GM21717 (cell line): ENCODE results near the gene P2RX4.
"Not testable (repeated sequence)": the region's sequence is repeated elsewhere in the genome, so short reads cannot be mapped to it uniquely, and the experiment has no call there.

Source experiments
- ATAC-seq: cut with Tn5 transposase; IDR thresholded peaks from one replicate; pipeline ENCODE4 v1.9.1; 2021; ENCODE audit warnings: mild to moderate bottlenecking, moderate library complexity; ENCODE audit not compliant: unreplicated experiment

Gene P2RX4

DNA sequence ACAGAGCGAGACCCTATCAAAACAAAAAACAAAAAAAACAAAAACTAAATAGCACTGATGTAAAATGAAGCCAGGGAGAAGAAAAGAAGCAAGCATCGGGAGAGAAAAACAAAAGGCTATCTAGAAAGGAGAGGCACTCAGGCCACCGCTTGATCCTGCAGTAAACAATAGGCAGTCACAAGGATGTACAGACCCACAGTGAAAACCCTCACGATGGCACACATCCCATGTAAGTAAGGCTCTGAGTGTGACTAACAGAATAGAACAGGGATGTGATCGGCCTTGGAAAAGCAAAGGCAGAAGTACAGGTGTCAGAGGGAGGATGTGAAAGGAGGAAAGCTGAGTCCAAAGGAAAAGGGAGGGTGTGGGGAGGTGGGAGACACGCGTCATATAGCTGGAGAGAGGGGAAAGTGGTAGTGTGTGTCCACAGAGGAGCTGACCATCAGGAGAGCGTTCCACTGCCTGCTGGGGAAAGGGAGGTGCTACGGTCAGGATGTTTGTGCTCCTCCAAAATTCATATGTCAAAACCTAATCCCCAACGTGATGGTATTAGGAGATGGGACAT is 55.1 kb downstream of the P2RX4 start:
- ATAC-seq = no peak

DNA sequence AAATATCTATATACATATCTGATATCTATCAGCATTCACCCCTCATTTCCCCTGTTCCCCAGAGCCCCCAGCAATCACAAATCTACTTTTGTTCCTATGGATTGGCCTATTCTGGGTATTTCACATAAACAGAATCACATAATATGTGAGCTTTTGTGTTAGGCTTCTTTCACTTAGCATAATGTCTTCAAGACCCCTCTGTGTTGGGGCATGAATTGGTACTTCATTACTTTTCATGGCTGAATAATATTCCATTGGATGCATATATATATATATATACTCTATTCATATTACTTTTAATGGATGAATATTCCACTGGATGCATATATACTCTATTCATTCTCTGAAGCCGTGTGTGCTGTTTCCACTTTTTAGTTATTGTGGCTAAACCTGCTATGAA is 57.9 kb downstream of the P2RX4 start:
- no peak for ATAC-seq

DNA sequence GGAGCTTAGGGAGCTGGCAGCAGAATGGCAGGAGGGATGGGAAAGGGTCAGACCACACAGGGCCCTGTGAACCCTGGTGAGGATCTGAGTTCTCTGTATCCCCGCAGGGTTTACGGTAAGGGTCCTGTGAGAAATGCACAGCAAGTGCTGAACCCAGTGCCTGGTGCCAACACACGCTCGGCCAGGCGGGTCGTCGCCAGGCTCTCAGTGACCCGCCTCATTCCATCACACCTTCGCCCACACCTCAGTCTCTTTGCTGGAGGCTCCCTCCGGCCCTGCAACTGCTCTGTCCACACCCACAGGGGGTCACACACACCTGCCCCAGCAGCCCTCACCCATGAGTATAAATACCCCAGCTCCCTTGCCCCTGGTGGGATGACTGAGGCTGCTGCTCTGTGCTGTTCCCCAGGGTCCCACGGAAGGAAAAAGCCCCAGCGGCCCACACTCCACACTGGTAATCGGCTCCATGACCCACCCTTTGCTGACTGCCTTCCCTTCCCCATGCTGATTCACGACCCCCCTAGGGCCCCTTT is 63.5 kb downstream of the P2RX4 start:
- no peak for ATAC-seq

DNA sequence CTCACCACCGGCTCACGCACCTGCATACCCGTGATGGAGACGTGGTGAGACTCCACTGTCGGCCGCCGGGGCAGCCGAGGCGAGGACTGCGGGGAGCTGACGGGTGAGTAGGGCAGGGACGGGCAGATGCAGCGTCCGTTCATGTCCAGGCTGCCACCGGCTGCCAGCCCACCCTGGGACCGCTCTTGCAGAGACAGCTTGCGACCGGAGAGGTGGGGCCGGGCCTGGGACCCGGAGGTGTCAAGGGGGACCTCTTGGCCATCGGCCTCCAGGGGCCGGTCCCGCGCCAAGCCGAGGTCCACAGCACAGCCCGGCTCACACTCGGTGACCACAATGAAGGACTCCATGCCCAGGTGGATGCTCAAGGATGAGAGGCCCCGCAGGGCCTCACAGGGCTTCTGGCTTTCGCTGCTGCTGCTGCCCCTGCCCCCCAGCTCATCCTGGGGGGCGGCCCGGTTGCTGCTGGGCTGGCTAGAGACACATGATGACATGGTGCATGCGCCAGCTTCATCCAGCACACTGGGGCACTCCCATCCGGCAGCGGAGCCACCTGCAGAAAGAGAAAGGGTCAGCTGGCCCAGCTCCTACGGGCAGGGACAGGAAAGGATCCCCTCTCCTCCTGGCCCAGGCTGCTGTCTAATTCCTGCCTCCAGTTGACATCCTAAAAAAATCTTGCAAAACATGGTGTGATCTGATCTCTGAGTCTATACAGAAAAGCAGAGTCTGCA is 64.3 kb downstream of the P2RX4 start:
- ATAC-seq = no peak

DNA sequence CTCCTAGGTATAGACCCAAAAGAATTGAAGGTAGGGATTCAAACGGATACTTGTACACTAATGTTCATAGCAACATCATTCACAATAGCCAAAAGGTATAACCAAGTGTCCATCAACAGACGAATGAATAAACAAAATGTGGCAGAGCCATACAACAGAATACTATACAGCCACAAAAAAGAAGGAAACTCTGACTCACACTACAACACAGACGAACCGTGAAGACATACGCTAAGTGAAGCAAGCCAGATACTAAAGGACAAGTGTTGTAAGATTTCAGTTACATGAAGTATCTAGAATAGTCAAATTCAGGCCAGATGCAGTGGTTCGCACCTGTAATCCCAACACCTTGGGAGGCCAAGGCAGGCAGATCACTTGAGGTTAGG is 67.4 kb downstream of the P2RX4 start:
- ATAC-seq = no peak

DNA sequence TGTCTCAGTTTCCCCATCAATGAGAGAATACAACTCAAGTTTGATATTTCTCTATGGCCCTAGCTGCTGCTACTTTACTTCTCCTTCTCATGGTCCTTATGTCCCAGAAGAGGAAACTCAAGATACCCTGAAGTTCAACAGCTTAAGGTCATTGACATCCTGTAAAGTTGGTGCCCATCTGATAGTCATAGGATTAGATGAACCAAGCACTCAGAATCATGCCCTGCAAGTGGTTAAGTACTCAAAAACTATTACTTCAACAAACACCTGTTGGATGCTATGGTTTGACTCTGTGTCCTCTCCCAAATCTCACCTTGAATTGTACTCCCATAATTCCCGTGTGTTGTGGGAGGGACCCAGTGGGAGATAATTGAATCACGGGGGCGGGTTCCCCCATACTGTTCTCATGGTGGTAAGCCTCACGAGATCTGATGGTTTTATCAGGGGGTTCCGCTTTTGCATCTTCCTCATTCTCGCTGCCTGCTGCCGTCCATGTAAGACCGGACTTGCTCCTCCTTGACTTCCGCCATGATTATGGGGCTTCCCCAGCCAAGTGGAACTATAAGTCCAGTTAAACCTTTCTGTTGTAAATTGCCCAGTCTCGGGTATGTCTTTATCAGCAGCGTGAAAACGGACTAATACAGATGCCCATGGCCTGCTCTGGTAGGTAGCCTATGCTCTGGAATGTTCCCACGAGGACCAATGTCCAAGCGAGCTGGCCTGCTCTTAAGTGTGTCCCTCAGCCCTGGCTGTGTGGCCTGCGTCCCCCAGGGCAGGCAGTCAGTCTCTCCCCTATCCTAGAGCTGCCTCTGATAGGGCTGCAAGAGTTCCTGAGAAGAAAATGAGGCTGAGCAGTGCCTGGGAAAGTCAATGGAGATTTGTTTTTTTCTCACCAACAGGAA is 68.5 kb downstream of the P2RX4 start:
- no peak for ATAC-seq

DNA sequence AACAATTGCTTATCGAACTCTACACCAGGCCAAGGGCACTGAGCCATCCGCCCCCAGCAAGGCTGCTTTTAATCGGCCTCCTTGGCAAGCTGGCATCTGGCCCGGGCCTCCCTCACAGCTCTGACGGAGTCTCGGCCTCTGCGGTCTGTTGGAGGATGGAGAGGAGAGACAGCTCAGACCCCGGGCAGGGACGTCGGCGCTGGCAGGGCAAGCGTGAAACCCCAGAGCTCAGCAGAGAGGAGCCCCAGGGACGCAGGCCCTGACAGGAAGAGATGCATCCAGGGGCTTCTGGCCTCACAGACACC is 69.1 kb downstream of the P2RX4 start:
- no peak for ATAC-seq

DNA sequence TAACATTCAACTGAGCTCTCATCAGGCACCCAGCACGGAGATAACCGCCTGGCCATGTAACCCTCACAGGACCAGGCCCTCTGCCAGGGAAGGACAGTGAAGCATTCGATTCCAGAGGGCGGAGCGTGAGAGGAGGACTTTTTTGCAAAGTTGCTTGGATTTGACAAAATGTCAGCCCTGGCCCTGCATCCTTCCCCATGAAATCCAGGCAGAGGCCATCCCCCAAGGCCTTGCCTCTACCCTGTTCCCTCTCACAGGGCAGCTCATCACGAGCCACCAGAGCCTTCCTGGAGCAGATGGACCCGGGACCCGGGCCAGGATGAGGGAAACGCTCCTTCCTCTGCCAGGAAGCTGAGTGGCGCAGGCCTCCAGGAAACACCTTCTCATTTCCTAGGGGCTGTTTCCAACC is 69.6 kb downstream of the P2RX4 start:
- no peak for ATAC-seq

DNA sequence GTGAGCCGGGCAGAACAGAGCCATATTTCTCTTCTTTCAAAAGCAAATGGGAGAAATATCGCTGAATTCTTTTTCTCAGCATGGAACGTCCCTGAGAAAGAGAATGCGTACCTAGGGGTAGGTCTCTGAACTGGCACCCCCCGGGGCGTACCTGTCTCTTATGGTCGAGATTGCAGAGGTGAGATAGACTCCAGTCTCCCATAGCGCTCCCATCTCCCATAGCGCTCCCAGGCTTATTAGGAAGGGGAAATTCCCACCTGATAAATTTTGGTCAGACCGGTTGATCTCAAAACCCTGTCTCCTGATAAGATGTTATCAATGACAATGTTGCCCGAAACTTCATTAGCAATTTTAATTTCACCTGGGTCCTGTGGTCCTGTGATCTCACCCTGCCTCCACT is 70.6 kb downstream of the P2RX4 start:
- ATAC-seq = not testable (repeated sequence)

DNA sequence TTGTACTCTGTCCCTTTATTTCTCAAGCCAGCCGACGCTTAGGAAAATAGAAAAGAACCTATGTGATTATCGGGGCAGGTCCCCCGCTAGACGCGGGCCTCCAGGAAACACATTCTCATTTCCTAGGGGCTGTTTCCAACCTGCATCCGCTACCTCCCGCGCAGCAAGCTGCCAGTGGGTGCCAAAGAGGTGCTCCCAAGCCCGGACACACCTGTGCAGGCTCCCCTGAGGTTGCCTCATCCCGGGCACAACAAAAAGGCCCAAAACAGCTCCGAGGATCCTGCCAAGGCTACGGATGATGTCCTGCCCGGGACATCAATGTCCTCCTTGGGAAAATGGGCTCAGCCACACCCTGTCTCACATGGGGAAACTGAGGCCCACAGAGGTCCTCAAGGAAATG is 71.2 kb downstream of the P2RX4 start:
- not testable (repeated sequence) for ATAC-seq

DNA sequence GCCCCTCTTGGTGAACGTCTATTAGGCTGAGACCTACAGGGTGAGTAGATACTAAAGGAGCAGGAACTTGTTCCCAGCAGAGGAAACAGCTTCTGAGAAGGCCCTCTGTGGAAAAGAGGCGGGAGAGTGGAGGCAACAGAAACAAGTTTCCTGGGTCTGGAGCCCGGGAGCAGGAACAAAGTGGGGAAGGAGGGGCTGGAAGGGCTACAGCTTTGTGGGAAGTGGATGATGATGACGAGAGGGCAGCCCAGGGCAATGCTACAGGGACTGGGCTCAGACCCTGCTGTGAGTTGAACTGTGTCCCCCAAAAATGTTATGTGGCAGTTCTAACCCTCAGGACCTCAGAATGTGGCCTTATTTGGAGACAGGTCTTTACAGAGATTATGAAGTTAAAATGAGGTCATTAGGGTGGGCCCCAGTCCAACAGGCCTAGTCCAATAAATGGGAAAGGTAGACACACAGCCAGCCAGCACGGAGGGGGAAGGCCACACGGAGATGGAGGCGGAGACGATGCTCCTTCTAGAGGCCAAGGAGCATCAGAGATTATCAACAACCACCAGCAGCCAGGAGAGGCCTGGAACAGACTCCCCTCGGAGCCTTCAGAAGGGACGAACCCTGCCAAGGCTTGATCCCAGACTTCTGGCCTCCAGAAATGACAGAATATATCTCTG is 72.3 kb downstream of the P2RX4 start:
- ATAC-seq = no peak

DNA sequence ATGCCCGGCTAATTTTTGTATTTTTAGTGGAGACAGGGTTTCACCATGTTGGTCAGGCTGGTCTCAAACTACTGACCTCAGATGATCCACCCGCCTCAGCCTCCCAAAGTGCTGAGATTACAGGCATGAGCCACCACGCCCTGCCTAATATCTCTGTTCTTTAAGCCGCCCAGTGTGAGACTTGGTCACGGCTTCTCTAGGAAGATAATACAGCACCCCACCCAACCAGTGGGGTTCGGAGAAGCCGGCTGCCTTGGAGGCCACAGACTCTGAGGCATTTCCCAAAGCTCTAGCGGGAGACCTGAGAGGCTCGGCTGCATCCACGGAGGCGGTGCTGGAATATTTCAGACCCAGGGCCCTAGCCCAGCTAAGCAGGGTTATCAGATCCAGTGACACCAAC is 73.0 kb downstream of the P2RX4 start:
- not testable (repeated sequence) for ATAC-seq

DNA sequence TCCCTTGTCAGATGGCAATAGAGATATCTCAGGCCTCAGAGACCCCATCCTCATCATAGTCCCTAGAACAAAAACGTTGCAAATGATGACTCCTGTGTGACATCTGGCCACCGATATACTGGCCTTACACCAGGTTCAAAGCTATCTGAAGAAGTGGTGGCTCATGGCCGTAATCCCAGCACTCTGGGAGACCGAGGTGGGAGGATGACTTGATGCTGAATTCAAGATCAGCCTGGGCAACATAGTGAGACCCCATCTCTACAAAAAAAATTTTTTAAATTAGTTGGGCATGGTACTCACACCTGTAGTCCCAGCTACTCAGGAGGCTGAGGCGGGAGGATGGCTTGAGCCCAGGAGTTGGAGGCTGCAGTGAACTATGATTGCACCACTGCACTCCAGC is 73.5 kb downstream of the P2RX4 start:
- no peak for ATAC-seq
